Thyroid gland (tissue), 4 donors: ENCODE results near the gene HOXC6.

Source experiments
- POLR2A ChIP-seq, 2 donors: fragments of 450-650 bp; IDR thresholded peaks; one replicate each; pipeline ENCODE4 v1.6.1; 2017; ENCODE audit warnings: antibody characterized with exemption in 2 of 2, mild to moderate bottlenecking in 2 of 2, moderate library complexity in 1 of 2
- TF ChIP-seq, protein P1 (sequence below), 6 experiments: fragments of 200-600 bp in 3 of 6; fragments of 450-650 bp in 3 of 6; sonication (generic) in 3 of 6; IDR thresholded peaks; one replicate each; pipeline ENCODE4 v1.5.1; 2016 to 2019; ENCODE audit warnings: antibody characterized with exemption in 6 of 6, mild to moderate bottlenecking in 2 of 6, inconsistent platforms in 1 of 6, moderate library complexity in 1 of 6

DNA sequence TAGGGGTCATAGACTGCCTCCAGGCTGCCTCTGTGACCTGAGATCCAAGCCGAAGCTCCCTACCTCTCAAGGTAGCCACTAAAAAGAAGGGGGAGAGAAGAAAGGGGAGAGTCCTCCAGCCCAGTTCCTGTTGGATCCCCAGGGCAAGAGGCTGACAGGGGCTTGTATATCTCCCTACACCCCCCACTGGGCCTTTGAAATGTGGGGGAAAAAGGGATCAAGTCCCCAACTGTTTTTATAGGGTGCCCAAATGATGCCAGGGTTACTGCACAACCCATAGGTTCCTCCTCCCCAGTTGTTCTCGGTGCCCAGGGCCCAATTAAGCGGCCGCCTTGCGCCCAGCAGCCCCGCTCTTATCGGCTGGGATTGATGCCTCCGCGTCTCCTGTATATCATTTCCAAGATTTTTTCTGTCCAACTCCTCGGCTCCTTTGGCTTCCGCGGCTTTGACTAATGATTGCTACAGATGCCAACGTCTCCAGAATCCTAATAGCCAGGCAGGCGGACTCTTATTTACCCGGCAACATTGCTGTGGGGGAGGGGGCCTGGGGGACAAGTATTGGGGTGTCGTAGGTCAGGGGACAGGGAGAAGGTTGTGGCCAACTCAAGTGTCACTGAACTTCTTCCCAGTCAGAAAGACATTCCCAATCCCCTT is 17.8 kb downstream of the HOXC6 start:
- TF ChIP-seq, protein P1, sequence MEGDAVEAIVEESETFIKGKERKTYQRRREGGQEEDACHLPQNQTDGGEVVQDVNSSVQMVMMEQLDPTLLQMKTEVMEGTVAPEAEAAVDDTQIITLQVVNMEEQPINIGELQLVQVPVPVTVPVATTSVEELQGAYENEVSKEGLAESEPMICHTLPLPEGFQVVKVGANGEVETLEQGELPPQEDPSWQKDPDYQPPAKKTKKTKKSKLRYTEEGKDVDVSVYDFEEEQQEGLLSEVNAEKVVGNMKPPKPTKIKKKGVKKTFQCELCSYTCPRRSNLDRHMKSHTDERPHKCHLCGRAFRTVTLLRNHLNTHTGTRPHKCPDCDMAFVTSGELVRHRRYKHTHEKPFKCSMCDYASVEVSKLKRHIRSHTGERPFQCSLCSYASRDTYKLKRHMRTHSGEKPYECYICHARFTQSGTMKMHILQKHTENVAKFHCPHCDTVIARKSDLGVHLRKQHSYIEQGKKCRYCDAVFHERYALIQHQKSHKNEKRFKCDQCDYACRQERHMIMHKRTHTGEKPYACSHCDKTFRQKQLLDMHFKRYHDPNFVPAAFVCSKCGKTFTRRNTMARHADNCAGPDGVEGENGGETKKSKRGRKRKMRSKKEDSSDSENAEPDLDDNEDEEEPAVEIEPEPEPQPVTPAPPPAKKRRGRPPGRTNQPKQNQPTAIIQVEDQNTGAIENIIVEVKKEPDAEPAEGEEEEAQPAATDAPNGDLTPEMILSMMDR (IDR thresholded peaks at IDR 0.05) = no peak
- no peak for TF ChIP-seq POLR2A (IDR thresholded peaks at IDR 0.05)
